Adrenal gland (tissue), 12 donors: ENCODE data around the gene ZCWPW1. TPM values are rescaled to one million over a fixed set of nuclear protein-coding genes. Genes with fewer than 3 reads are reported as not detected.
"Not testable (repeated sequence)": the region's sequence is repeated elsewhere in the genome, so short reads cannot be mapped to it uniquely, and the experiment has no call there.

Experiments used
- DNase-seq, 7 donors: peaks; one replicate each; pipeline ENCODE4 v3.0.0-alpha.2; 2019 to 2020
- H3K27ac ChIP-seq, 5 donors: fragments of 200-600 bp; sonication (generic) in 4 of 5; 1 replicate in 3 of 5; 2 replicates in 2 of 5; pipeline versions ENCODE4 v1.5.1 to v1.8.0; 2016 to 2020; ENCODE audit warnings: mild to moderate bottlenecking in 1 of 5
- H3K27me3 ChIP-seq: fragments of 200-600 bp; 2 replicates; pipeline ENCODE4 v1.8.0; 2021
- H3K36me3 ChIP-seq, 2 donors: fragments of 200-600 bp; replicated peaks in 1 of 2; 1 replicate in 1 of 2; 2 replicates in 1 of 2; pipeline versions ENCODE4 v1.5.1 to v1.8.0; 2018 to 2022
- H3K4me1 ChIP-seq, 2 donors: fragments of 200-600 bp; replicated peaks in 1 of 2; 1 replicate in 1 of 2; 2 replicates in 1 of 2; pipeline versions ENCODE4 v1.5.1 to v1.8.0; 2018 to 2021
- H3K4me3 ChIP-seq, 4 donors: fragments of 200-600 bp; sonication (generic) in 3 of 4; one replicate each; pipeline ENCODE4 v1.5.1; 2016 to 2018
- H3K9me3 ChIP-seq, 3 donors: fragments of 200-600 bp; sonication (generic) in 1 of 3; replicated peaks in 1 of 3; 1 replicate in 2 of 3; 2 replicates in 1 of 3; pipeline versions ENCODE4 v1.5.1 to v1.8.0; 2016 to 2021
- CTCF ChIP-seq, 6 experiments: fragments of 450-650 bp in 4 of 6; fragments of 200-600 bp in 2 of 6; sonication (generic) in 1 of 6; IDR thresholded peaks; 1 replicate in 5 of 6; 2 replicates in 1 of 6; pipeline versions ENCODE4 v1.5.1 to v1.8.0; 2016 to 2021; ENCODE audit warnings: antibody characterized with exemption in 6 of 6, mild to moderate bottlenecking in 2 of 6, moderate library complexity in 1 of 6
- POLR2A ChIP-seq, 2 donors: fragments of 450-650 bp; IDR thresholded peaks; one replicate each; pipeline ENCODE4 v1.6.1; 2017; ENCODE audit warnings: antibody characterized with exemption in 2 of 2, mild to moderate bottlenecking in 2 of 2, moderate library complexity in 1 of 2
- WGBS, 4 donors: extraction: QIAGEN DNeasy Blood & Tissue Kit in 2 of 4; methylation state at CpG; one replicate each; pipeline versions ENCODE4 v1.1.5 to v1.1.7; 2013 to 2017; 5-methylcytosine and 5-hydroxymethylcytosine counted together
- intact Hi-C, 2 donors: fragments of 100-400 bp; cut with DNase I; formaldehyde crosslinking; loops; one replicate each; pipeline versions ENCODE4 v1.14.1 to v1.15.0; 2022 to 2023
- polyA plus RNA-seq, 3 donors: library from polyadenylated mRNA; stranded (reverse); fragments of 200-250 nt in 2 of 3; fragments of 350-450 nt in 1 of 3; fragmentation: Illumina TruSeq in 1 of 3; extraction: RNeasy Lipid Tissue Mini Kit (QIAGEN cat#74804) in 1 of 3; gene quantifications; one replicate each; pipeline ENCODE4 v1.2.3, GENCODE V29; 2013 to 2014
- total RNA-seq, 9 donors: library from RNA; depleted of rRNA in 4 of 9; stranded (reverse); fragments of >200 nt in 4 of 9; fragments of 120-200 nt in 1 of 9; fragmentation: NEBNext Ultra II Directional in 1 of 9; extraction: Animal tissue kit (Norgen Biotek cat#: 25700) in 1 of 9; gene quantifications; one replicate each; pipeline versions ENCODE4 v1.1.0 to v1.2.4, GENCODE V29; 2013 to 2023
- donor health status: healthy with polysubstance abuse.
- donor health status: Bipolar disorder and iron deficiency.
- donor health status: DM: yes; HTN: yes; CAD: no.
- donor health status: DM: no; HTN: no; CAD: no.
- donor health status: DM: no; HTN: no; CAD: no.
- donor health status: DM: yes; HTN: yes; CAD: no.

The ZCWPW1 gene
- total and polyA plus RNA-seq, 12 donors, result 1.0 to 20.2 (median 4.7) TPM

GRCh38 chr7:100367251-100367620 is 61.3 kb downstream of the ZCWPW1 start:
- intact Hi-C loops, result no loop called here
- no peaks in the 10 kb centered on the region for H3K4me1 ChIP-seq

GRCh38 chr7:100366411-100367250 is 61.9 kb downstream of the ZCWPW1 start:
- intact Hi-C loops, result no loop called here
- peaks cover 0 to 13% of the 10 kb centered on the region in 2 donors for H3K36me3 ChIP-seq
- no peak overlapping the region for H3K27ac ChIP-seq
- no peaks in the 10 kb centered on the region for H3K27me3 ChIP-seq
- no peaks in the 10 kb centered on the region for H3K9me3 ChIP-seq
- H3K4me1 ChIP-seq, result no peaks in the 10 kb centered on the region
- H3K4me3 ChIP-seq, result no peak overlapping the region
- DNase-seq, result no peak
- 86 to 91% (median 87%) methylated on average over 12 to 16 of the region's 16 CpGs for WGBS, 4 donors
- TF ChIP-seq CTCF (IDR thresholded peaks at IDR 0.05), result no peak
- no peak for TF ChIP-seq POLR2A (IDR thresholded peaks at IDR 0.05)

More at GRCh38 chr7:100367251-100367620, 61.3 kb downstream of the ZCWPW1 start:
- no peak for DNase-seq
- H3K27ac ChIP-seq, result no peak overlapping the region
- H3K4me3 ChIP-seq, result no peak overlapping the region
- 84 to 94% (median 92%) methylated on average over 2 to 8 of the region's 8 CpGs for WGBS, 4 donors
- TF ChIP-seq CTCF (IDR thresholded peaks at IDR 0.05) (no peak), POLR2A (IDR thresholded peaks at IDR 0.05) (no peak)
- no peaks in the 10 kb centered on the region for H3K9me3 ChIP-seq
- H3K36me3 ChIP-seq, result peaks cover 0 to 7% of the 10 kb centered on the region in 2 donors
- H3K27me3 ChIP-seq, result no peaks in the 10 kb centered on the region

GRCh38 chr7:100365998-100366367 is 62.5 kb downstream of the ZCWPW1 start:
- H3K4me1 ChIP-seq, H3K9me3 ChIP-seq, DNase-seq, intact Hi-C loops, H3K4me3 ChIP-seq, H3K27me3 ChIP-seq: not testable (repeated sequence)
- H3K27ac ChIP-seq, result peak overlapping the region in 1 of 5 donors; percentile 33
- H3K36me3 ChIP-seq, result peaks cover 0 to 20% of the 10 kb centered on the region in 2 donors
- 90 to 98% (median 93%) methylated on average over 7 of the region's 7 CpGs for WGBS, 4 donors

GRCh38 chr7:100364480-100364879 is 64.0 kb downstream of the ZCWPW1 start:
- no peak overlapping the region for H3K27ac ChIP-seq
- H3K9me3 ChIP-seq, result no peaks in the 10 kb centered on the region
- H3K4me3 ChIP-seq, result no peak overlapping the region
- no peaks in the 10 kb centered on the region for H3K27me3 ChIP-seq
- peaks cover 0 to 35% of the 10 kb centered on the region in 2 donors for H3K36me3 ChIP-seq
- DNase-seq, result no peak
- no peaks in the 10 kb centered on the region for H3K4me1 ChIP-seq
- intact Hi-C loops, result no loop called here
- TF ChIP-seq POLR2A (IDR thresholded peaks at IDR 0.05) (no peak), CTCF (IDR thresholded peaks at IDR 0.05) (no peak)
- 88 to 97% (median 90%) methylated on average over 5 to 6 of the region's 6 CpGs for WGBS, 4 donors

- DNase-seq, intact Hi-C loops: not testable (repeated sequence)
- H3K36me3 ChIP-seq, result peaks cover 0 to 42% of the 10 kb centered on the region in 2 donors
Measured at GRCh38 chr7:100363797-100364196, 64.7 kb downstream of the ZCWPW1 start.

More at GRCh38 chr7:100363797-100364196, 64.7 kb downstream of the ZCWPW1 start:
- H3K27me3 ChIP-seq, H3K27ac ChIP-seq, H3K9me3 ChIP-seq, H3K4me1 ChIP-seq, H3K4me3 ChIP-seq: not testable (repeated sequence)
- 86 to 97% (median 96%) methylated on average over 7 of the region's 7 CpGs for WGBS, 4 donors
